Gastroesophageal sphincter (tissue), 3 donors: ENCODE data around the gene GPR42.

Experiments used
- POLR2A ChIP-seq, 2 donors: fragments of 450-650 bp; IDR thresholded peaks; one replicate each; pipeline ENCODE4 v1.6.1; 2017; ENCODE audit warnings: antibody characterized with exemption in 2 of 2, mild to moderate bottlenecking in 2 of 2, moderate library complexity in 1 of 2
- POLR2AphosphoS5 ChIP-seq: sonication (generic); formaldehyde crosslinking; IDR thresholded peaks from one replicate; pipeline ENCODE4 v1.6.1; 2017; ENCODE audit warnings: antibody characterized with exemption
- TF ChIP-seq, protein P1 (sequence below), 4 experiments: fragments of 200-600 bp in 2 of 4; fragments of 450-650 bp in 2 of 4; sonication (generic) in 1 of 4; IDR thresholded peaks; one replicate each; pipeline ENCODE4 v1.5.1; 2017 to 2019; ENCODE audit warnings: antibody characterized with exemption in 4 of 4, mild to moderate bottlenecking in 2 of 4, moderate library complexity in 2 of 4

DNA sequence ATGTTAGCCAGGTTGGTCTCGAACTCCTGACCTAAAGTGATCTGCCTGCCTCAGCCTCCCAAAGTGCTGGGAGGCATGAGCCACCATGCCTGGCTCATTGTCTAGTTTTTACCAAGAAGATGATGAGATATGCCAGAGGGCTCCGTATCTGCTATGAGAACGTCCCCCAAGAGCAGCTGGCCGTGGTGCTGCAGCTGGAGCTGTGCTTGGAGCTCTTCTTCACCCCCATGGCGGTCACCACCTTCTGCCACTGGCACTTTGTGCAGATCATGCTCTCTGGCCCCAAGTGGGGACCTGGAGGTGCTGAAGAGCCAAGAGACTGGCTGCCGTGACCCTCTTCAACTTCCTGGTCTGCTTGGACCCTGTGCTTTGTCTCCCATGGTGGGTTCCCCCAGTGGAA lies 36.8 kb downstream of the GPR42 start:
- TF ChIP-seq, protein P1, sequence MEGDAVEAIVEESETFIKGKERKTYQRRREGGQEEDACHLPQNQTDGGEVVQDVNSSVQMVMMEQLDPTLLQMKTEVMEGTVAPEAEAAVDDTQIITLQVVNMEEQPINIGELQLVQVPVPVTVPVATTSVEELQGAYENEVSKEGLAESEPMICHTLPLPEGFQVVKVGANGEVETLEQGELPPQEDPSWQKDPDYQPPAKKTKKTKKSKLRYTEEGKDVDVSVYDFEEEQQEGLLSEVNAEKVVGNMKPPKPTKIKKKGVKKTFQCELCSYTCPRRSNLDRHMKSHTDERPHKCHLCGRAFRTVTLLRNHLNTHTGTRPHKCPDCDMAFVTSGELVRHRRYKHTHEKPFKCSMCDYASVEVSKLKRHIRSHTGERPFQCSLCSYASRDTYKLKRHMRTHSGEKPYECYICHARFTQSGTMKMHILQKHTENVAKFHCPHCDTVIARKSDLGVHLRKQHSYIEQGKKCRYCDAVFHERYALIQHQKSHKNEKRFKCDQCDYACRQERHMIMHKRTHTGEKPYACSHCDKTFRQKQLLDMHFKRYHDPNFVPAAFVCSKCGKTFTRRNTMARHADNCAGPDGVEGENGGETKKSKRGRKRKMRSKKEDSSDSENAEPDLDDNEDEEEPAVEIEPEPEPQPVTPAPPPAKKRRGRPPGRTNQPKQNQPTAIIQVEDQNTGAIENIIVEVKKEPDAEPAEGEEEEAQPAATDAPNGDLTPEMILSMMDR (IDR thresholded peaks at IDR 0.05) = no peak
- TF ChIP-seq POLR2A (IDR thresholded peaks at IDR 0.05) = no peak
- no peak for TF ChIP-seq POLR2AphosphoS5
